ENCODE data around the gene KLHL6.
"Not testable (repeated sequence)": the region's sequence is repeated elsewhere in the genome, so short reads cannot be mapped to it uniquely, and the experiment has no call there.

Gene KLHL6

GRCh38 chr3:183529717-183530116 lies 25.8 kb downstream of the KLHL6 start:
- DNase-seq = no peak

GRCh38 chr3:183529185-183529584 lies 26.3 kb downstream of the KLHL6 start:
- DNase-seq = no peak

DNA sequence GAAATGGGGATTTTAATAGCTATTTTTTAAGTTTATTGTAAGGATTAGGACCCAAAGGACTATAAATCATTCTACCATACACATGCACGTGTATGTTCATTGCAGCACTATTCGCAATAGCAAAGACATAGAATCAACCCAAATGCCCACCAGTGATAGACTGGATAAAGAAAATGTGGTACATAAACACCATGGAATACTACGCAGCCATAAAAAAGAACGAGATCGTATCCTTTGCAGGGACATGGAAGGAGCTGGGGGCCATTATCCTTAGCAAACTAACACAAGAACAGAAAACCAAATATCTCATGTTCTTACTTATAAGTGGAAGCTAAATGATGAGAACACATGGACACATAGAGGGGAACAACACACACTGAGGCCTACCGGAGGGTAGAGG lies 26.7 kb downstream of the KLHL6 start:
- not testable (repeated sequence) for DNase-seq

GRCh38 chr3:183527428-183528379 lies 27.8 kb downstream of the KLHL6 start:
- DNase-seq = no peak

- no peak for DNase-seq
These were observed 28.6 kb downstream of the KLHL6 start for GRCh38 chr3:183526838-183527427.

DNA sequence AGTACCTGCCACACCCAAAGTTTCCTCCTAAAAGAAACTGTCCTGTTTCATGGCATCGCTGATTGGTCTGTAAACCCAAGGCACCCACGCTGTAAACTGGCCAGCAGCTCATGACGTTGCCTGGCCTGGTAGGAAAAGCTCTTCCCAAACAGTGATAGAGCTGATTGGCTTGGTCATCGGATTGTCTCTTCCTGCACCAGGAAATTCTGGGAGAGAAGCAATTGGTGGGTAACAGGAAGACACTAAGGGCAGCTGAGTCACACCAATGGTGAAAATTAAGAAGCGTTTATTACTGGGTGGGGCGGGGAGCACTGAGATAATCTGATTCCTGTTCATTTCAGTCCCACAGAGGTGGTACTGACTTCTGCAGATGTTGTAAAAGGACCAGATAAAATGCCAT lies 31.0 kb downstream of the KLHL6 start:
- no peak for DNase-seq

- DNase-seq = not testable (repeated sequence)
These were observed 34.6 kb downstream of the KLHL6 start for GRCh38 chr3:183520741-183521556.

DNA sequence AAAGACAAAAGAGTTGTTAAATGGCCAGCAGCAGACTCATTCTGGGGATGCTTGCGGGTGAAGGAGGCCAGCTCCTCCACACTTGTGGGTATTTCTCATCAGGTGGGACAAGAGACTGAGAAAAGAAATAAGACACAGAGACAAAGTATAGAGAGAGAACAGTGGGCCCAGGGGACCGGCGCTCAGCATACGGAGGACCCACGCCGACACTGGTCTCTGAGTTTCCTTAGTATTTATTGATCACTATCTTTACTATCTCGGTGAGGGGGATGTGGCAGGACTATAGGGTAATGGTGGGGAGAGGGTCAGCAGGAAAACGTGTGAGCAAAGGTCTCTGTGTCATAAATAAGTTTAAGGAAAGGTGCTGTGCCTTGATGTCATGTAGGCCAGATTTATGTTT lies 35.2 kb downstream of the KLHL6 start:
- DNase-seq = not testable (repeated sequence)

DNA sequence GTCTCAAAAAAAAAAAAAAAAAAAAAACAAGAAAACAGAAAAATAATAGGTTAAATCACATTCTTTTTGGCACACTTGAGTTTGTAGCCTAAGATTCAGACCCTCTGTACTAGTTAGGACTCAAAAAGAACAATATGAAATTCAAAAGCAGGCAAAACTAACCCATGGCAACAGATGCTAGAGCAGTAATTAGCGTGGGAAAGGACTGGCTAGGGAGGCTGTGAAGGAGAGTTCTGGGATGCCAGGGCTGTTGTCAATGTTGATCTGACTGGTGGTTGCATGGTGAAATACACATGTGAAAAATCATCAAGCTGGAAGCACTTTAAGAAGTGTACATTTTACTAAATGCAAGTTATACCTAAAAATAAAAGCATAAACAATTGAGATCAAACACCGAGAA lies 35.6 kb downstream of the KLHL6 start:
- no peak for DNase-seq

- DNase-seq = no peak
These were observed 36.8 kb downstream of the KLHL6 start for GRCh38 chr3:183518491-183519251.

- no peak for DNase-seq
These were observed 37.9 kb downstream of the KLHL6 start for GRCh38 chr3:183517607-183518006.

- peak; percentile 15 to 22 for DNase-seq
These were observed 39.3 kb downstream of the KLHL6 start for GRCh38 chr3:183515968-183516851.

- no peak for DNase-seq
These were observed 41.5 kb downstream of the KLHL6 start for GRCh38 chr3:183514021-183514420.

DNA sequence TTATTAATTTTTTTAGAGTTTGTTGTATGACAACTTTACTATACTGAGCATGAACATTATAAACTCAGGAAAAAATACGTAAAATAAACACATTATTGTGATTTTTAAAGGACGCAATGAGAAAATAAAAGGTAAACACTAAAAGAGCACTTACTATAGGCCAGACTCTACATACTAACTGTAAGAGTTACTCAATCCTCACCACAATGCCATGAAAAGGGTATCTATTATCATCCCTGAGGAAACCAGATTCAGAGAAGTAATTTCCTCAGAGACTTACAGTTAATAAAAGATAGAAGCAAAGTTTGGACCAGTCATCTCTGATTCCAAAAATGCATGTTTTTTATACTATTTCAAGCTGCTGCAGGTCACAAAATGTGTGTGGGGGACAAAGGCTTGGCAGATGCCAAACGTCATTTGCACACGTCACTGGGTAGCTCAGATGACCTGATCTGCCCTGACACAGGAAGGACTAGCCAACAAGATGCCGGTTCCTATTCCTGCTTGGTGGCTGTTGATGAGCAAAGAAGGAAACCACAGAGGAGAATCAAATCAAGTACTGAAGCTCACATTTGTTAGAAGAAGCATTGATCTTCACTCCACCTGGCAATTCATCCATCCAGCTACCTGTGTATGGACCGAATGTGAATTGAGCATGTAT lies 42.3 kb downstream of the KLHL6 start:
- DNase-seq = peak in 1 of 2 donors; percentile 13

GRCh38 chr3:183511286-183512131 lies 44.0 kb downstream of the KLHL6 start:
- not testable (repeated sequence) for DNase-seq

DNA sequence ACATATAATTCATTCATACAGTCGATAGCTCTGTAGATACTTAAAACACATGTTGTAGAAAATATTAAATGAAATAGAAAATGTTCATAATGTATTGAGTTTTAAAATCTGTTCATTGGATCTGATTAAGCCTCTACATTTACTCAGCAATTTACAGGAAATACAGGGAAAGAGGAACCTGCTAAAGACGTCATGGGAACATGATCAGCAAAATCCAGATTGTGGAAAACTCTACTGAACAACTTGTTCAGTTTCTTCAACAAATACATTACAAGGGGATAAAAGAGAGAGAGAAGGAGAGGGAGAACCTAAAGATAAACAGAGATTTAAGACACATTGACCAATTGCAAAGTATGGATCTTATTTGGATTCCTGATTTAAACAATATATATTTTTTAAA lies 46.7 kb downstream of the KLHL6 start:
- DNase-seq = no peak

DNA sequence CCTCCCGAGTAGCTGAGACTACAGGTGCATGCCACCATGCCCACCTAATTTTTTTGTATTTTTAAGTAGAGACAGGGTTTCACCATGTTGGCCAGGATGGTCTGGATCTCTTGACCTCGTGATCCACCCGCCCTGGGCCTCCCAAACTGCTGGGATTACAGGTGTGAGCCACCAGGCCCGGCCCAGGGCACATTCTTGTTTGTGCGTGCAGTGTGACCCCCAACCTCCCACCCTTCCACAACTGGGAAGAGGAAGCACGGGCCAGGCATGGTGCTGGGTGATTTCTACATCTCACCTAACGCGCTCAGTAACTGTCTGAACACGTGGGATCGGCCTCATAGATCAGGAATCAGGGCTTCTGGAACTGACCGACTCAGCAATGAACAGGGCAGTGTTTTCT lies 48.0 kb downstream of the KLHL6 start:
- DNase-seq = no peak

DNA sequence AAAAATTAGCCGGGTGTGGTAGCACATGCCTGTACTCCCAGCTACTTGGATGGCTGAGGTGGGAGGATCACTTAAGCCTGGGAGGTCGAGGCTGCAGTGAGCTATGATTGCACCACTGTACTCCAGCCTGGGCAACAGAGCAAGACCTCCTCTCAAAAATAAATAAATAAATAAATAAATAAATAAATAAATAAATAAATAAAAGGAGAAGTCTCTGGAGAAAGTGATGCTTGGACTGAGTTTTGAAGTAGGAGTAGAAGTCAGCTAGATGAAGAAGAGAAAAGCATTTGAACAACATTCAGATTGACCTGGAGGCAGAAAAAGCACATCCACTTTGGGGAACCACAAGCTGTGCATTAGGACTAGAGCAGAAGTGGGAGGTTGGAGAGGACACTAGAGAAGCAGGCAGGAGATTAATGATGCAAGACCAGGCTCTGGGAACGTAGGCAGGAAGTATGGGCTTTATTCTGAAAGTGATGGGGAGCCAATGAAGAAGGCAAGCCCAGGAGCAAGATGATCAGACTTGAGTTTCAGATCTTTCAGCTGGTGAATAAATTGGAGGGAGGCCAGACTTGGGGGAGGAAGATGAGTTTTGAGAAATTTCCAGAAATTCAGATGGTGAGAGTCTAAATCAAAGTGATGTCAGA lies 48.7 kb downstream of the KLHL6 start:
- no peak for DNase-seq

GRCh38 chr3:183504597-183504996 lies 50.9 kb downstream of the KLHL6 start:
- DNase-seq = no peak

Measured in stimulated activated CD4-positive, alpha-beta T cell treated with anti-CD3 and anti-CD28 coated beads, Interleukin-2, amount 100 ng/mL, for 48 hours (primary cell).